Keratinocyte (primary cell): ENCODE measurements around the gene TIPARP.

Experiments used
- CTCF ChIP-seq, 3 experiments: IDR thresholded peaks in 1 of 3; conservative IDR thresholded peaks in 1 of 3; optimal IDR thresholded peaks in 1 of 3; 2 replicates in 2 of 3; 3 replicates in 1 of 3; pipeline versions ENCODE3 to v1.5.1; 2011; ENCODE audit warnings: low read length in 3 of 3, mild to moderate bottlenecking in 3 of 3, moderate library complexity in 2 of 3, control low read depth in 1 of 3, inconsistent platforms in 1 of 3; ENCODE audit not compliant: insufficient read depth in 2 of 3; ENCODE audit errors: extremely low read depth in 1 of 3
- EZH2 ChIP-seq: IDR thresholded peaks from one replicate; pipeline ENCODE4 v1.6.1; 2012; ENCODE audit warnings: inconsistent platforms, mild to moderate bottlenecking, low read length, moderate library complexity

GRCh38 chr3:156635973-156636372 is 38.4 kb upstream of the TIPARP start:
- TF ChIP-seq EZH2 (no peak), CTCF (optimal IDR thresholded peaks at IDR 0.05 in 1 of 3, IDR thresholded peaks at IDR 0.05 in 1 of 3, conservative IDR thresholded peaks at IDR 0.05 in 1 of 3; ENCODE audit: extremely low read depth in 1 of 3, insufficient read depth in 2 of 3, low read length in 3 of 3) (no peak)
